ENCODE data around the gene TPRX2.
A peak's percentile ranks its signal among the peaks of the same experiment; 100 is the strongest.
"Not testable (repeated sequence)": the region's sequence is repeated elsewhere in the genome, so short reads cannot be mapped to it uniquely, and the experiment has no call there.

TPRX2 gene

GRCh38 chr19:47896019-47896418, 37.0 kb downstream of the TPRX2 start:
- TF ChIP-seq CTCF (IDR thresholded peaks at IDR 0.05; ENCODE audit: extremely low read depth, insufficient read depth, missing control alignments), result no peak
- no peak for DNase-seq (ENCODE audit: low spot score)
- in situ Hi-C loops (cut with MboI; ENCODE audit: low pct_unique_long_range_greater_than_20kb, low sequenced_read_pairs, unreplicated experiment), result no loop called here

GRCh38 chr19:47896773-47897172, 37.7 kb downstream of the TPRX2 start:
- no peak for TF ChIP-seq CTCF (IDR thresholded peaks at IDR 0.05; ENCODE audit: extremely low read depth, insufficient read depth, missing control alignments)
- no peak for DNase-seq (ENCODE audit: low spot score)
- in situ Hi-C loops (cut with MboI; ENCODE audit: low pct_unique_long_range_greater_than_20kb, low sequenced_read_pairs, unreplicated experiment), result no loop called here

- in situ Hi-C loops (cut with MboI; ENCODE audit: low pct_unique_long_range_greater_than_20kb, low sequenced_read_pairs, unreplicated experiment), result no loop called here
- no peak for DNase-seq (ENCODE audit: low spot score)
- TF ChIP-seq CTCF (IDR thresholded peaks at IDR 0.05; ENCODE audit: extremely low read depth, insufficient read depth, missing control alignments), result no peak
Measured at GRCh38 chr19:47897861-47898260, 38.8 kb downstream of the TPRX2 start.

- DNase-seq (ENCODE audit: low spot score), result no peak
- in situ Hi-C loops (cut with MboI; ENCODE audit: low pct_unique_long_range_greater_than_20kb, low sequenced_read_pairs, unreplicated experiment), result no loop called here
- TF ChIP-seq CTCF (IDR thresholded peaks at IDR 0.05; ENCODE audit: extremely low read depth, insufficient read depth, missing control alignments), result no peak
Measured at GRCh38 chr19:47899335-47899734, 40.3 kb downstream of the TPRX2 start.

GRCh38 chr19:47901370-47901769, 42.3 kb downstream of the TPRX2 start:
- no peak for TF ChIP-seq CTCF (IDR thresholded peaks at IDR 0.05; ENCODE audit: extremely low read depth, insufficient read depth, missing control alignments)
- in situ Hi-C loops (cut with MboI; ENCODE audit: low pct_unique_long_range_greater_than_20kb, low sequenced_read_pairs, unreplicated experiment), result no loop called here
- no peak for DNase-seq (ENCODE audit: low spot score)

GRCh38 chr19:47909350-47909749, 50.3 kb downstream of the TPRX2 start:
- DNase-seq (ENCODE audit: low spot score); in situ Hi-C loops (cut with MboI; ENCODE audit: low pct_unique_long_range_greater_than_20kb, low sequenced_read_pairs, unreplicated experiment): not testable (repeated sequence)
- peak; percentile 44 for TF ChIP-seq CTCF (IDR thresholded peaks at IDR 0.05; ENCODE audit: extremely low read depth, insufficient read depth, missing control alignments)

DNA sequence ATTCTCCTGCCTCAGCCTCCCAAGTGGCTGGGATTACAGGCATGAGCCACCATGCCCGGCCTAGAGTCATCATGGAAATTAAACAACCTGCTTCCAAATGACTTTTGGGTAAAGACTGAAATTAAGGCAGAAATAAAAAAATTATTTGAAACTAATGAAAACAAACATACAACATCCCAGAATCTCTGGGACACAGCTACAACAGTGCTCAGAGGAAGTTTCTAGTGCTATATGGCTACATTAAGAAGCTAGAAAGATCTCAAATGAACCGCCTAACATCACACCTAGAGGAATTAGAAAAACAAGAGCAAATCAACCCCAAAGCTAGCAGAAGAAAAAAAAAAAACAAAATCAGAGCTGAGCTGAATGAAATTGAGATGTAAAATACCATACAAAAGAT, 51.2 kb downstream of the TPRX2 start:
- in situ Hi-C loops (cut with MboI; ENCODE audit: low pct_unique_long_range_greater_than_20kb, low sequenced_read_pairs, unreplicated experiment); DNase-seq (ENCODE audit: low spot score): not testable (repeated sequence)
